ENCODE measurements around the gene ABCC4. TPM values are rescaled to one million over a fixed set of nuclear protein-coding genes. Genes with fewer than 3 reads are reported as not detected.

Gene ABCC4
- total and polyA plus RNA-seq, 2 donors from 2014 or later: 11.3 to 52.4 TPM

DNA sequence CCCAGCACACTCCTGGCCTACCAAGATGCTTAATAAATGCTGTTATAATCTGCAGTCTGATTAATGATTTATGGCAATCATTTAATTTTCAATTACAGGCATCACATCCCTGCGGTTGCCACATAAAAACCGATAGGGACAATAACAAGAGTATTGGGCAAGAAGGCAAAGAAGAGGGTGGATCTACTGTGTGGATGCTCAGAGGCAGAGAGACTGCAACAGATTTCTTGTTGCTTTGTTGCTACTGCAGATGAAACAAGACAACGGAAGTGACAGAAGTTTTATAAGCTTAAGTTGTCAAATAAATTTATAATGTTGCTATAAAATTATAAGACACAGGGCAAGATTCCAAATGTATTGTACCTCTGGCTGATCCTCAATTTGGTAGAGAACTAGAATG is 154.8 kb downstream of the ABCC4 start:
- TF ChIP-seq, protein P1, sequence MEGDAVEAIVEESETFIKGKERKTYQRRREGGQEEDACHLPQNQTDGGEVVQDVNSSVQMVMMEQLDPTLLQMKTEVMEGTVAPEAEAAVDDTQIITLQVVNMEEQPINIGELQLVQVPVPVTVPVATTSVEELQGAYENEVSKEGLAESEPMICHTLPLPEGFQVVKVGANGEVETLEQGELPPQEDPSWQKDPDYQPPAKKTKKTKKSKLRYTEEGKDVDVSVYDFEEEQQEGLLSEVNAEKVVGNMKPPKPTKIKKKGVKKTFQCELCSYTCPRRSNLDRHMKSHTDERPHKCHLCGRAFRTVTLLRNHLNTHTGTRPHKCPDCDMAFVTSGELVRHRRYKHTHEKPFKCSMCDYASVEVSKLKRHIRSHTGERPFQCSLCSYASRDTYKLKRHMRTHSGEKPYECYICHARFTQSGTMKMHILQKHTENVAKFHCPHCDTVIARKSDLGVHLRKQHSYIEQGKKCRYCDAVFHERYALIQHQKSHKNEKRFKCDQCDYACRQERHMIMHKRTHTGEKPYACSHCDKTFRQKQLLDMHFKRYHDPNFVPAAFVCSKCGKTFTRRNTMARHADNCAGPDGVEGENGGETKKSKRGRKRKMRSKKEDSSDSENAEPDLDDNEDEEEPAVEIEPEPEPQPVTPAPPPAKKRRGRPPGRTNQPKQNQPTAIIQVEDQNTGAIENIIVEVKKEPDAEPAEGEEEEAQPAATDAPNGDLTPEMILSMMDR (IDR thresholded peaks at IDR 0.05; ENCODE audit: borderline replicate concordance, extremely low read depth, insufficient read depth): no peak
- Histone ChIP-seq H3K9ac (ENCODE audit: low read length in 3 of 3) (no peak overlapping the region), H3K36me3 (ENCODE audit: control insufficient read depth in 2 of 3, insufficient read depth in 3 of 3, low read length in 3 of 3) (no peaks in the 10 kb centered on the region), H3K4me3 (ENCODE audit: low read length in 3 of 3) (no peak overlapping the region), H3K27ac (ENCODE audit: low read depth in 2 of 2, low read length in 2 of 2) (no peak overlapping the region), H3K9me3 (ENCODE audit: control insufficient read depth in 2 of 3, insufficient read depth in 1 of 3, low read length in 3 of 3) (no peaks in the 10 kb centered on the region), H3K4me1 (ENCODE audit: control insufficient read depth in 2 of 3, insufficient read depth in 2 of 3, low read depth in 1 of 3, low read length in 3 of 3) (no peaks in the 10 kb centered on the region), H3K27me3 (ENCODE audit: control insufficient read depth, insufficient read depth, low read length) (no peaks in the 10 kb centered on the region)
- intact Hi-C loops (cut with DNase I): no loop called here
- peak in 1 of 5 donors; percentile 11 for DNase-seq
- no peak for FAIRE-seq

DNA sequence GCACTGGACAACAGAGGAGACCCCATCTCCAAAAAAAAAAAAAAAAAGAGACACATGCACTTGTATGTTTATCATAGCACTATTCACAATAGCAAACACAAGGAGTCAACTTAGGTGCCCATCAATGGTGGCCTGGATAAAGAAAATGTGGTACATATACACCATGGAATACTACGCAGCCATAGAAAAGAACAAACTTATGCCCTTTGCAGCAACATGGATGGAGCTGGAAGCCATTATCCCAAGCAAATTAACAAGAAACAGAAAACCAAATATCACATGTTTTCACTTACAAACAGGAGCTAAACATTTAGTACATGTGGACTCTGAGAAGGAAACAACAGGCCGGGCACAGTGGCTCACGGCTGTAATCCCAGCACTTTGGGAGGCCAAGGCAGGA is 155.7 kb downstream of the ABCC4 start:
- H3K9ac ChIP-seq (ENCODE audit: low read length in 3 of 3): no peak overlapping the region
- no peaks in the 10 kb centered on the region for H3K36me3 ChIP-seq (ENCODE audit: control insufficient read depth in 2 of 3, insufficient read depth in 3 of 3, low read length in 3 of 3)
- FAIRE-seq (no peak), DNase-seq (no peak)
- H3K4me1 ChIP-seq (ENCODE audit: control insufficient read depth in 2 of 3, insufficient read depth in 2 of 3, low read depth in 1 of 3, low read length in 3 of 3): no peaks in the 10 kb centered on the region
- no peaks in the 10 kb centered on the region for H3K9me3 ChIP-seq (ENCODE audit: control insufficient read depth in 2 of 3, insufficient read depth in 1 of 3, low read length in 3 of 3)
- TF ChIP-seq, protein P1 (IDR thresholded peaks at IDR 0.05; ENCODE audit: borderline replicate concordance, extremely low read depth, insufficient read depth): no peak
- intact Hi-C loops (cut with DNase I): no loop called here
- H3K27ac ChIP-seq (ENCODE audit: low read depth in 2 of 2, low read length in 2 of 2): no peak overlapping the region
- H3K4me3 ChIP-seq (ENCODE audit: low read length in 3 of 3): no peak overlapping the region
- no peaks in the 10 kb centered on the region for H3K27me3 ChIP-seq (ENCODE audit: control insufficient read depth, insufficient read depth, low read length)

DNA sequence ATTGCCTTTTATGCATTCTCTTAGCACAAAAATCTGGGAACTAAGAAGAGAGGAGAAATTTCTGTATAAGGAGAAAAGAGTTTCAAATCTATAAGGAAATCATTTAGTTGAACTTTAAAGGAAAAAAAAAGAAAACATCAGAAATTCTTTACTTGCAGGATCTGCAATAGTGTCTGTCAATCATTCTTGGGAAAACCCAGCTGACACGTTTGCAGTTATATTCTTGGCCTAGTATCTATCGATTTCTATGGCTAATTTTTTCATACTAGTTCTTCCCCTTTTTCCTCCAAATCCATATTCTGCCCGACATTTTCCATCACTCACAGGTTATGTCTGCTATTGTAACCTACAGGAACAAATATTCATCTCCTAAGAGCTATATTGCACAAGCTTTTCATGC is 160.7 kb downstream of the ABCC4 start:
- Histone ChIP-seq H3K4me3 (ENCODE audit: low read length in 3 of 3) (no peak overlapping the region), H3K4me1 (ENCODE audit: control insufficient read depth in 2 of 3, insufficient read depth in 2 of 3, low read depth in 1 of 3, low read length in 3 of 3) (no peaks in the 10 kb centered on the region), H3K27me3 (ENCODE audit: control insufficient read depth, insufficient read depth, low read length) (no peaks in the 10 kb centered on the region), H3K9ac (ENCODE audit: low read length in 3 of 3) (no peak overlapping the region), H3K27ac (ENCODE audit: low read depth in 2 of 2, low read length in 2 of 2) (no peak overlapping the region), H3K36me3 (ENCODE audit: control insufficient read depth in 2 of 3, insufficient read depth in 3 of 3, low read length in 3 of 3) (peaks cover 0 to 3% (median 2%) of the 10 kb centered on the region in 3 donors), H3K9me3 (ENCODE audit: control insufficient read depth in 2 of 3, insufficient read depth in 1 of 3, low read length in 3 of 3) (no peaks in the 10 kb centered on the region)
- FAIRE-seq (no peak), DNase-seq (no peak)
- TF ChIP-seq, protein P1 (IDR thresholded peaks at IDR 0.05; ENCODE audit: borderline replicate concordance, extremely low read depth, insufficient read depth): no peak
- intact Hi-C loops (cut with DNase I): no loop called here

Data from kidney (tissue), 14 donors.